Ectodermal cell (in vitro differentiated cells): ENCODE results near the gene TBX2.
"Not testable (repeated sequence)": the region's sequence is repeated elsewhere in the genome, so short reads cannot be mapped to it uniquely, and the experiment has no call there.

Experiments
- H3K27ac ChIP-seq: 2 replicates; pipeline ENCODE4 v1.7.0; 2013; ENCODE audit warnings: mild to moderate bottlenecking, low read depth, low read length; ENCODE audit not compliant: insufficient read depth, poor library complexity, severe bottlenecking
- H3K27me3 ChIP-seq: 2 replicates; pipeline ENCODE4 v1.7.0; 2013; ENCODE audit warnings: mild to moderate bottlenecking, low read length; ENCODE audit not compliant: insufficient read depth, control insufficient read depth, poor library complexity, severe bottlenecking
- H3K36me3 ChIP-seq: one replicate; pipeline ENCODE4 v1.7.0; 2013; ENCODE audit warnings: low read length; ENCODE audit not compliant: control insufficient read depth, insufficient read depth
- H3K4me1 ChIP-seq: one replicate; pipeline ENCODE4 v1.7.0; 2013; ENCODE audit warnings: low read length; ENCODE audit not compliant: control insufficient read depth, insufficient read depth
- H3K4me3 ChIP-seq: 2 replicates; pipeline ENCODE4 v1.7.0; 2013; ENCODE audit warnings: low read depth, low read length, control low read depth; ENCODE audit not compliant: insufficient read depth
- H3K9me3 ChIP-seq: 2 replicates; pipeline ENCODE4 v1.7.0; 2013; ENCODE audit warnings: mild to moderate bottlenecking, low read length, moderate library complexity; ENCODE audit not compliant: control insufficient read depth
- WGBS, 2 experiments: methylation state at CpG; one replicate each; pipeline ENCODE4 v1.1.7; 2013; ENCODE audit warnings: missing lambda C conversion rate in 2 of 2; 5-methylcytosine and 5-hydroxymethylcytosine counted together

Gene TBX2

GRCh38 chr17:61436995-61437704, 37.5 kb downstream of the TBX2 start:
- no peaks in the 10 kb centered on the region for H3K27me3 ChIP-seq
- H3K4me3 ChIP-seq = no peak overlapping the region
- H3K27ac ChIP-seq = no peak overlapping the region
- no peaks in the 10 kb centered on the region for H3K9me3 ChIP-seq
- no peaks in the 10 kb centered on the region for H3K36me3 ChIP-seq
- no peaks in the 10 kb centered on the region for H3K4me1 ChIP-seq

DNA sequence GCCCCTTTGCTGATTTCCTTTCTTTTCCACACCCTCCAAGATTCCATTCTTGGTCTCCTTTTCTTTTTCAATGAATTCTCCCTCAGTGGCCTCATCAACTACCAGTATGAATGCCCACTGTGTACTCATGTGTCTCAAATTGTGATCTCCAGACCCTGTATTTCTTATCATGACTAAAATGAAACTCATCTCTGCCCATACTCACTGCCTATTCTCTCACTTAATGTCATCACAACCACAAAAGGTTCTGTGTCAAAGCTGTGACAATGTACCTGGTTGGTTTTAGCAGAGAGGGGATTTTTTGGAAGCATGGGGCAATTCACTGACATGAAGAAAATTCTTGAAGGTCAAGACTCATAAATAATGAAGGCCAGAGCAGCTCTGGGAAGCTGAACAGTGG, 41.1 kb downstream of the TBX2 start:
- Histone ChIP-seq H3K4me1 (no peaks in the 10 kb centered on the region), H3K27ac (no peak overlapping the region), H3K27me3 (no peaks in the 10 kb centered on the region), H3K4me3 (no peak overlapping the region), H3K9me3 (no peaks in the 10 kb centered on the region), H3K36me3 (no peaks in the 10 kb centered on the region)

DNA sequence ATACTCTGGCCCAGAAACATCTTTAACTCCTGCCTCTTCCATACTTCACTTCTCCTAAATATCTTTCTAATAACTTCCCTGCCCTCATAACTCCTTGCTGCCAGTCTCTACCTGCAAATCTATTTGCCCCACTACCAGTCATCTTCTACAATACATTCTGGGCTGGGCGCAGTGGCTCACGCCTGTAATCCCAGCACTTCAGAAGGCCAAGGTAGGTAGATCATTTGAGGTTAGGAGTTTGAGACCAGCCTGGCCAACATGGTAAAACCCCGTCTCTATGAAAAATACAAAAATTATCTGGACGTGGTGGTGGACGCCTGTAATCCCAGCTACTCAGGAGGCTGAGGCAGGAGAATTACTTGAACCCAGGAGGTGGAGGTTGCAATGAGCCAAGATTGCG, 41.9 kb downstream of the TBX2 start:
- not testable (repeated sequence) for H3K27me3 ChIP-seq, H3K4me1 ChIP-seq, H3K9me3 ChIP-seq, H3K27ac ChIP-seq, H3K4me3 ChIP-seq, H3K36me3 ChIP-seq
- 89 to 96% methylated on average over 6 of the region's 6 CpGs for WGBS, 2 experiments

GRCh38 chr17:61442136-61442775, 42.6 kb downstream of the TBX2 start:
- no peak overlapping the region for H3K27ac ChIP-seq
- peaks cover 8% of the 10 kb centered on the region for H3K27me3 ChIP-seq
- H3K9me3 ChIP-seq = no peaks in the 10 kb centered on the region
- H3K4me3 ChIP-seq = no peak overlapping the region
- no peaks in the 10 kb centered on the region for H3K36me3 ChIP-seq
- 75 to 78% methylated on average over 4 of the region's 4 CpGs for WGBS, 2 experiments
- H3K4me1 ChIP-seq = no peaks in the 10 kb centered on the region

DNA sequence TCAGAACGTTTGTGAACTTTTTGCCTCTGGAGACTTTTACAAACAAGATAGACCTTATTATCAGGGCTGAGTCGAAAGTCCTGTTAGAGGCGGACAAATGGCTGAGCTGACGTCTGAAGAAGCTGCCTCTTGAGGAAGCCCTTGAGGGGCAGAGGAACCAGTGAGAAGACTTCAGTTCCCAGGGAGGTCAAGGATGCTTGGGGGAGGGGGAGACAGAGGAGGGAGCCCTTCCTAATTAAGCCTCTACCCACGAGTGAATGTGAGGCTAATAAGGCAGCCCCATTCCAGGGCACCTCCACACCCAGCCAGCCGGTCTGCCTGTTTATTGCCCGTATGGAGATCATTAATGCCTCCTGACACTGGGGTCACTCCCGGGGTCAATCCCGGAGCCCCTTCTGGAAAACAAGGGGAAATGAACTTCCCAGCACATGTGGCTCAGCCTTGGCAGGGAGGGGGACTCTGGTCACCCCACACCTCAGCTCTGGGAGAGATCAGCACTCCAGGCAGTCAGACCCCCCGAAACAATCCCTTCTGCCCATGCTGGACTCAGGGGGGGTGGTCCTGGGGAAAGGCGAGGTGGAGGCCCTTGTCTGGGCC, 43.3 kb downstream of the TBX2 start:
- Histone ChIP-seq H3K4me3 (no peak overlapping the region), H3K36me3 (no peaks in the 10 kb centered on the region), H3K4me1 (no peaks in the 10 kb centered on the region), H3K27me3 (peaks cover 14% of the 10 kb centered on the region), H3K27ac (no peak overlapping the region), H3K9me3 (no peaks in the 10 kb centered on the region)
- 89 to 90% methylated on average over 11 of the region's 11 CpGs for WGBS, 2 experiments

- Histone ChIP-seq H3K36me3 (no peaks in the 10 kb centered on the region), H3K27ac (no peak overlapping the region), H3K9me3 (no peaks in the 10 kb centered on the region), H3K4me3 (no peak overlapping the region), H3K4me1 (no peaks in the 10 kb centered on the region), H3K27me3 (peaks cover 16% of the 10 kb centered on the region)
- WGBS, 2 experiments = 84 to 90% methylated on average over 18 of the region's 18 CpGs
Measured at GRCh38 chr17:61443475-61443882, 43.8 kb downstream of the TBX2 start.

DNA sequence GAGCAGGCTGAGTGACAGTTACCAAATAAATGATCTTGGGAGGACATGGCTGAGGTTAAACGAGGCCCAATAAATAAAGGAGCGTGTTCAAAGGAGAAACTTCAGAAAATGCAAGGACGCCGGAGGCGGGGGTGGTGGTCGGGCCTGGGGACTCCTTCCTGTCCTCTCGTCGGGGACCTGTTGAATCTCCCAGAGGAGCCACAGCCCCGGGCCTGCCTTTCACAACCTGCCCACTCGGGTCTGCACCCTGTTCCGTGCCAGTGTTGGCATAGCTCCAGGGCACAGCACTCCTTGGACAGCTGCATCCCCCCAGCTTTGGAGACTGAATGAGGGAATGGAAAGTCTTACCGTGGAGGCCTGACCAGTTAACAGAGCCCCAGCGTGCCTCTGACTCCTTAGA, 44.4 kb downstream of the TBX2 start:
- Histone ChIP-seq H3K36me3 (no peaks in the 10 kb centered on the region), H3K9me3 (no peaks in the 10 kb centered on the region), H3K4me1 (no peaks in the 10 kb centered on the region), H3K27ac (no peak overlapping the region), H3K27me3 (peaks cover 21% of the 10 kb centered on the region), H3K4me3 (no peak overlapping the region)
- WGBS, 2 experiments = 92 to 94% methylated on average over 13 of the region's 13 CpGs

- WGBS, 2 experiments = 87 to 90% methylated on average over 6 of the region's 6 CpGs
Measured at GRCh38 chr17:61444831-61445230, 45.2 kb downstream of the TBX2 start.

DNA sequence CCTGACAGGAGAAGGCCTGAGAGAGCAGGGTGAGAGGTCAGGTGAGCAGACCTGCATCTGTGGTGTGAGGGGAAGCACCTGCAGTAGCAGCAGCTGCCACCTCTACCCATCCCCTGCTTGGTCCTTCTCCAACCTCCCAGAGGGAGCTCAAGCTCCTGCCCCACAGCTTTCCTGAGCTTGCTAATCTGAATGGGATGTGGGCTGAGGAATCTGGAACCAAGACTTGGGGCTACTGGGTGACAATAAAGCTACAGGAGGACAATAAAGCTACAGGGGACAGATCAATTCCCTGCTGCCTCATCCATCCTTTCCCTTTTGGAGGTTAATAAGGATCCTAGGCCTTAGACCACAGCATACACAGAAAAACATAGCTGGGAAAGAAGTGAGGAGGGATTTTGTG, 47.7 kb downstream of the TBX2 start:
- Histone ChIP-seq H3K36me3 (no peaks in the 10 kb centered on the region), H3K27me3 (peaks cover 54% of the 10 kb centered on the region), H3K4me3 (no peak overlapping the region), H3K9me3 (no peaks in the 10 kb centered on the region), H3K27ac (no peak overlapping the region), H3K4me1 (peaks cover 8% of the 10 kb centered on the region)

More at GRCh38 chr17:61444831-61445230, 45.2 kb downstream of the TBX2 start:
- H3K4me3 ChIP-seq = no peak overlapping the region
- H3K4me1 ChIP-seq = no peaks in the 10 kb centered on the region
- H3K27me3 ChIP-seq = peaks cover 29% of the 10 kb centered on the region
- no peaks in the 10 kb centered on the region for H3K36me3 ChIP-seq
- no peaks in the 10 kb centered on the region for H3K9me3 ChIP-seq
- H3K27ac ChIP-seq = no peak overlapping the region

DNA sequence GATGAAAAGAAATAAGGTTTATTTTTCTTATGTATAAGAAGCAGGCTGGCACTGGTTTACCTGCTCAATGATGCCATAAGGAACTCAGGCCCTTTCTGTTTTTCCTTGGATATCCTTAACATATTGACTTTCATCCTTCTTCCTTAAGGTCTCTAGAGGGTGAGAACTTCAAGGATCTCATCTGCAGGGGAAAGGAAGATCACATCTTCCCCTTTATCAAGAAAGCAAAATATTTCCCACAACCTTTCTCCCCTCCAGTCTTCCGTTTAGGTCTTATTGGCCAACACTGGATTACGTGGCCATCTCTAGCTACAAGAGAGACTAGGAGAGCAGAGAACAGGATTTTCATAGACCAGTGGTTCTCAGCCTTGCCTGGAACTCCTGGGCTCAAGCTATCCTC, 48.4 kb downstream of the TBX2 start:
- WGBS, 2 experiments = 88 to 98% methylated on average over 2 of the region's 2 CpGs
- Histone ChIP-seq H3K27ac (no peak overlapping the region), H3K9me3 (no peaks in the 10 kb centered on the region), H3K27me3 (peaks cover 61% of the 10 kb centered on the region), H3K36me3 (no peaks in the 10 kb centered on the region), H3K4me3 (no peak overlapping the region), H3K4me1 (peaks cover 13% of the 10 kb centered on the region)
